ENCODE results near the gene MCUB.
"Not testable (repeated sequence)": the region's sequence is repeated elsewhere in the genome, so short reads cannot be mapped to it uniquely, and the experiment has no call there.

MCUB gene

GRCh38 chr4:109631532-109632108, 71.6 kb downstream of the MCUB start:
- no peak for DNase-seq

- DNase-seq = no peak
Observed at GRCh38 chr4:109640644-109641043, 80.6 kb downstream of the MCUB start.

- DNase-seq = peak in 1 of 5 donors; percentile 6
Observed at GRCh38 chr4:109645874-109646710, 86.0 kb downstream of the MCUB start.

- DNase-seq = peak in 2 of 5 donors; percentile 22 to 76
Observed at GRCh38 chr4:109648266-109648996, 88.4 kb downstream of the MCUB start.

GRCh38 chr4:109648997-109649575, 89.0 kb downstream of the MCUB start:
- peak in 1 of 5 donors; percentile 60 for DNase-seq

- peak in 1 of 5 donors; percentile 87 for DNase-seq
Observed at GRCh38 chr4:109649872-109650271, 89.8 kb downstream of the MCUB start.

GRCh38 chr4:109655396-109655795, 95.3 kb downstream of the MCUB start:
- no peak for DNase-seq

- no peak for DNase-seq
Observed at GRCh38 chr4:109657854-109658418, 97.9 kb downstream of the MCUB start.

GRCh38 chr4:109658871-109659410, 98.9 kb downstream of the MCUB start:
- DNase-seq = no peak

GRCh38 chr4:109662116-109662515, 102.1 kb downstream of the MCUB start:
- DNase-seq = no peak

- no peak for DNase-seq
Observed at GRCh38 chr4:109662771-109663170, 102.7 kb downstream of the MCUB start.

GRCh38 chr4:109665783-109666485, 105.9 kb downstream of the MCUB start:
- DNase-seq = no peak

- DNase-seq = no peak
Observed at GRCh38 chr4:109671350-109671749, 111.3 kb downstream of the MCUB start.

- DNase-seq = no peak
Observed at GRCh38 chr4:109672169-109672930, 112.3 kb downstream of the MCUB start.

- DNase-seq = no peak
Observed at GRCh38 chr4:109673303-109673702, 113.3 kb downstream of the MCUB start.

GRCh38 chr4:109675181-109675580, 115.1 kb downstream of the MCUB start:
- no peak for DNase-seq

GRCh38 chr4:109675843-109676242, 115.8 kb downstream of the MCUB start:
- no peak for DNase-seq

- no peak for DNase-seq
Observed at GRCh38 chr4:109676886-109677285, 116.8 kb downstream of the MCUB start.

GRCh38 chr4:109678472-109678871, 118.4 kb downstream of the MCUB start:
- not testable (repeated sequence) for DNase-seq

GRCh38 chr4:109678925-109679324, 118.9 kb downstream of the MCUB start:
- DNase-seq = not testable (repeated sequence)

- DNase-seq = no peak
Observed at GRCh38 chr4:109682875-109683274, 122.8 kb downstream of the MCUB start.

Data from T-helper 1 cell (primary cell).